Heart right ventricle (tissue), 16 donors: Measurements from ENCODE around the gene HOXC10. TPM values are rescaled to one million over a fixed set of nuclear protein-coding genes. Genes with fewer than 3 reads are reported as not detected.

ENCODE experiments used
- ATAC-seq, 8 donors: fragments of 200-7000 bp; cut with Tn5 transposase; one replicate each; pipeline ENCODE4 v1.9.1; 2020; ENCODE audit warnings: mild to moderate bottlenecking in 8 of 8, moderate library complexity in 8 of 8, moderate number of reproducible peaks in 1 of 8
- DNase-seq, 2 donors: peaks; one replicate each; pipeline ENCODE4 v3.0.0-alpha.2; 2020
- H3K27ac ChIP-seq, 10 donors: fragments of 200-600 bp; sonication (generic) in 2 of 10; one replicate each; pipeline versions ENCODE4 v1.5.0 to v1.8.0; 2020 to 2022; ENCODE audit warnings: mild to moderate bottlenecking in 3 of 10
- H3K27me3 ChIP-seq, 7 donors: fragments of 200-600 bp; one replicate each; pipeline ENCODE4 v1.8.0; 2021 to 2022; ENCODE audit warnings: mild to moderate bottlenecking in 2 of 7
- H3K36me3 ChIP-seq, 9 donors: fragments of 200-600 bp; sonication (generic) in 1 of 9; one replicate each; pipeline versions ENCODE4 v1.5.0 to v1.8.0; 2020 to 2022; ENCODE audit warnings: mild to moderate bottlenecking in 2 of 9
- H3K4me1 ChIP-seq, 9 donors: fragments of 200-600 bp; sonication (generic) in 1 of 9; one replicate each; pipeline versions ENCODE4 v1.5.0 to v1.8.0; 2020 to 2022; ENCODE audit warnings: mild to moderate bottlenecking in 4 of 9
- H3K4me3 ChIP-seq, 10 donors: fragments of 200-600 bp; sonication (generic) in 2 of 10; one replicate each; pipeline versions ENCODE4 v1.5.0 to v1.8.0; 2020 to 2022; ENCODE audit warnings: mild to moderate bottlenecking in 7 of 10, moderate library complexity in 2 of 10
- H3K9me3 ChIP-seq, 11 donors: fragments of 200-600 bp in 10 of 11; sonication (generic) in 2 of 11; one replicate each; pipeline versions ENCODE4 v1.5.0 to v1.8.0; 2013 to 2022; ENCODE audit warnings: mild to moderate bottlenecking in 2 of 11, control low read depth in 1 of 11, moderate library complexity in 1 of 11
- WGBS, 2 donors: extraction: QIAGEN DNeasy Blood & Tissue Kit; methylation state at CpG; one replicate each; pipeline ENCODE4 v1.1.7; 2013; ENCODE audit warnings: inconsistent platforms in 1 of 2; 5-methylcytosine and 5-hydroxymethylcytosine counted together
- intact Hi-C, 10 donors: fragments of 100-400 bp; cut with DNase I; formaldehyde crosslinking; loops; one replicate each; pipeline versions ENCODE4 v1.11.1 to v1.14.2; 2022
- polyA plus RNA-seq, 2 donors: library from polyadenylated mRNA; stranded (reverse); fragments of 200-250 nt; gene quantifications; one replicate each; pipeline ENCODE4 v1.2.3, GENCODE V29; 2013
- total RNA-seq, 10 donors: library from RNA; stranded (reverse); fragmentation: NEBNext Ultra II Directional in 3 of 10; extraction: Animal tissue kit (Norgen Biotek cat#: 25700) in 3 of 10; gene quantifications; one replicate each; pipeline versions ENCODE4 v1.2.1 to v1.2.4, GENCODE V29; 2021 to 2023
- TF ChIP-seq, protein P1 (sequence below), 9 donors: fragments of 200-600 bp; sonication (generic) in 2 of 9; IDR thresholded peaks; one replicate each; pipeline versions ENCODE4 v1.5.0 to v1.8.0; 2021 to 2022; ENCODE audit warnings: antibody characterized with exemption in 9 of 9, mild to moderate bottlenecking in 5 of 9, moderate library complexity in 1 of 9
- donor health status: Arrhythmogenic right ventricular cardiomyopathy.
- donor health status: ischemic (EF 13 %, LVEDD 7.1; RV severe dilation, severe dysfunction).
- donor health status: healthy with polysubstance abuse.
- donor health status: DM: no; HTN: yes; CAD: no.
- donor health status: DM: no; HTN: no; CAD: no.
- donor health status: ischemic (EF 25% LVEDD 6.9; RV normal size, moderate dysfunction).
- donor health status: ischemic (EF 25% LVEDD 5.7; RV mildly dilated, moderate dysfunction).
- donor health status: healthy.
- donor health status: DM: yes; HTN: yes; CAD: no.
- donor health status: Ischemic cardiomyopathy.
- donor health status: ischemic (EF 35%, LVEDD 5.7; RV mildly dilated, moderate dysfunction).
- donor health status: nonischemic (EF 11% LVEDD 7.7; RV severe dilation, severe dysfunction).
- donor health status: DM: yes; HTN: yes; CAD: no.
- donor health status: PGD.
- donor health status: ischemic (EF 29% LVEDD 5.4; RV normal size, mild dysfunction).
- donor health status: nonischemic (EF 23%, LVEDD 6.1; RV moderate dilation, normal function).

Gene HOXC10
- total and polyA plus RNA-seq, 12 donors, result not detected

DNA sequence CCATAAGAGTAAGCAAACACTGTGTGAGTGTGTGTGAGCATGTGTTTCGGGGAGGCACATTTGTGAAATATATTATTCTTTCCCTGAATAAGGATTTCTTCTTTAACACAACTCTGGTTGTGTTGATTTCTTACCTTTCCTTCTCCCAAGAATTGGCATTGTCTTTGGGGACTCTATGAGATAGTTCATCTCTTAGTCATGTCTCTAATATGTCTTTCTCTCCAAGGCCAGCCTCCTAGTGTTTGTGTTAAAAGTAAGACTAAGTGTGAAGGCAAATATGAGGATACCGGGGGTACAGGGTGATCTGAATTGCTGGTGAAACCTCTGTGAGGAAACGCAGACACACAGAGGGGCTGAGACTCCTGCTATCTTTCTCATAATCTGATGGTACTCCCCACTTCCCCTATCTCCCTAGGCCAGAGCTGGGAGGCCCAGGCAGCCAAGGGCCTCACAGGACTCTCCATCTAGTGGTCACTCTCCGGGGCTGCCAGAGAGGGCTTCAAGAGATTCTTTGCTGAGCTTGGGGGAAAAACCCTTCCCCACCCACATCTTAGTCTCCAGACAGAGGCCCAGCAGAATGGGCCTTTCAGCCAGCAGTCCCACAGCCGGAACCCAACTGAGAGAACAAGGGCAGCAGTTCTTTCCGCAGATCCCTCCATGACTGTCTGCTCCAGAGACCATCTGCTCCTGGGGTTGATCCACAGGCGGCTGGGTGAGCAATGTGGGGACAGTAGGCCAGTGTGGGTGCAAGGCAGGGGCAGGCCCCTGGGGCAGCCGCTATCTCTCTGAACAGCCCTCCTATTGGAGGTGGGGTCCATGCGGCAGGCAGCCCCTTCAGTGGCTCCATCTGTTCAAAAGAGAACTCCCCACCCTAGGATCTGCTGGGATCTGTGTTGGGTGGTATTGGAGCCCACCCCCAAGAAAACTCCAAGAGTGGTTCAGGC is 36.0 kb upstream of the HOXC10 start:
- intact Hi-C loops, result no loop called here
- TF ChIP-seq, protein P1, sequence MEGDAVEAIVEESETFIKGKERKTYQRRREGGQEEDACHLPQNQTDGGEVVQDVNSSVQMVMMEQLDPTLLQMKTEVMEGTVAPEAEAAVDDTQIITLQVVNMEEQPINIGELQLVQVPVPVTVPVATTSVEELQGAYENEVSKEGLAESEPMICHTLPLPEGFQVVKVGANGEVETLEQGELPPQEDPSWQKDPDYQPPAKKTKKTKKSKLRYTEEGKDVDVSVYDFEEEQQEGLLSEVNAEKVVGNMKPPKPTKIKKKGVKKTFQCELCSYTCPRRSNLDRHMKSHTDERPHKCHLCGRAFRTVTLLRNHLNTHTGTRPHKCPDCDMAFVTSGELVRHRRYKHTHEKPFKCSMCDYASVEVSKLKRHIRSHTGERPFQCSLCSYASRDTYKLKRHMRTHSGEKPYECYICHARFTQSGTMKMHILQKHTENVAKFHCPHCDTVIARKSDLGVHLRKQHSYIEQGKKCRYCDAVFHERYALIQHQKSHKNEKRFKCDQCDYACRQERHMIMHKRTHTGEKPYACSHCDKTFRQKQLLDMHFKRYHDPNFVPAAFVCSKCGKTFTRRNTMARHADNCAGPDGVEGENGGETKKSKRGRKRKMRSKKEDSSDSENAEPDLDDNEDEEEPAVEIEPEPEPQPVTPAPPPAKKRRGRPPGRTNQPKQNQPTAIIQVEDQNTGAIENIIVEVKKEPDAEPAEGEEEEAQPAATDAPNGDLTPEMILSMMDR (IDR thresholded peaks at IDR 0.05), result no peak
- peaks cover 80 to 100% (median 100%) of the 10 kb centered on the region in 7 donors for H3K27me3 ChIP-seq
- ATAC-seq (no peak), DNase-seq (no peak)
- 30 to 37% methylated on average over 9 of the region's 9 CpGs for WGBS, 2 donors
- H3K36me3 ChIP-seq, result no peaks in the 10 kb centered on the region
- peaks cover 0 to 19% (median 6%) of the 10 kb centered on the region in 9 donors for H3K4me1 ChIP-seq
- no peak overlapping the region for H3K27ac ChIP-seq
- no peaks in the 10 kb centered on the region for H3K9me3 ChIP-seq
- no peak overlapping the region for H3K4me3 ChIP-seq

DNA sequence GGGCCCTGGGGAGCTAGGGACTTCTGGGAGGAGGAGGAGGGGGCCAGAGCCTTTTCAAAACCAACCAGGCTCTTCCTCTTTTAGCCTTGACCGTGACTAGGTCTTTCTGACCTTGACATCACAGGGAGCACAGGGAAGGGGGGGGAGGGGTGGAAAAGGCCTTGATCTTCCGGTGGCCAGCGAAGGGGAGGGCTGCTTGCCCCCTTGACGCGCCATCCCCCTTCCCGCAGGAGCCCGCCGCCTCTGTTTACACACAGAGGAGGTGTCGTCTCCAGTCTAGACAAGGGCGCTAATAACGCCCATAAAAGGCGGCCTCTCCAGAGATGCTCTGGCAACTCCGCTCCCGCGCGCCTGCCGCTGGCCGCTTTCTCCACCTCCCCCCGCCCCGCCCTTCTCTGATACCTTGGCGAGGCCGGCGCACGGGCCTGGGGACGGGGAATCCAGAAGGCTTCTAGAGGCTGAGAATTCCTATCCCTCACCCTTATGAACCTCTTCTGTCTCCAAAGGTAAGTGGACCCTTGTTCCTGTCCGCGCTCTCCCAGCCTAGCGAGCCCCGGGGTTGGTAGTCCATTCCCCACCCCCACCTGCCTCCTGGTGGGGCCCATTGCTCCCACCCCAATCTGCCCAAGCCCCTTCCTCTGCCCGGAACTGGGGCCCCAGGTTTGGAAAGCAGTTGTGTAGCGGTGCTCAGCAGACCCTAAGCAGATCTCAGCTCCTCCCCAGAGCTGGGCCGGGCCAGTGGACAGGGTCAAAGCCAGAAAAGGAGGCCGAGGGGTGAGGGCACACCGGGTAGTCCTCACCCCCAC is 35.1 kb upstream of the HOXC10 start:
- H3K27ac ChIP-seq, result no peak overlapping the region
- WGBS, 2 donors, result 3% methylated on average over 34 of the region's 34 CpGs
- ATAC-seq, result peak in 1 of 8 donors; percentile 18
- TF ChIP-seq, protein P1 (IDR thresholded peaks at IDR 0.05), result no peak
- intact Hi-C loops, result no loop called here
- H3K9me3 ChIP-seq, result no peaks in the 10 kb centered on the region
- no peak for DNase-seq
- peaks cover 0 to 20% (median 8%) of the 10 kb centered on the region in 9 donors for H3K4me1 ChIP-seq
- H3K36me3 ChIP-seq, result no peaks in the 10 kb centered on the region
- H3K4me3 ChIP-seq, result no peak overlapping the region
- peaks cover 78 to 100% (median 100%) of the 10 kb centered on the region in 7 donors for H3K27me3 ChIP-seq

DNA sequence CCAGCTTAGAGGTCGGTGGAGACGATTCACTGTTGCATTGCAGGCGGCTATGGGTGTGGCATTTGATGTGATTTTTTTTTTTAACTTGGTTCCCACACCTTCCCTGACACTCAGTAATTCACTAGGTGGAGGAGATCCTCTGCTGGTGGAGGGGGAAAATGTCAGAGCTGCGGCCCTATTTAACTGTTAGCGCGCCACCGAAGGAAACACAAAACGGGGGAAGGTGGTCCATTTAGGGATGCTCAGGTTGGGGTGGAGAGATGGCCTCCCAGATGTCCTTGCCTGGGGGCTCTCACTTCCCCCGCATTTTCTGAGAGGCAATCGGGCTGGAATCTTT is 34.5 kb upstream of the HOXC10 start:
- peaks cover 78 to 100% (median 100%) of the 10 kb centered on the region in 7 donors for H3K27me3 ChIP-seq

More for the DNA sequence above, 34.5 kb upstream of the HOXC10 start:
- Histone ChIP-seq H3K27ac (no peak overlapping the region), H3K4me1 (peaks cover 0 to 22% (median 10%) of the 10 kb centered on the region in 9 donors), H3K4me3 (no peak overlapping the region), H3K9me3 (no peaks in the 10 kb centered on the region), H3K36me3 (no peaks in the 10 kb centered on the region)
- DNase-seq (no peak), ATAC-seq (no peak)
- intact Hi-C loops, result no loop called here
- TF ChIP-seq, protein P1 (IDR thresholded peaks at IDR 0.05), result no peak
- 2% methylated on average over 10 of the region's 10 CpGs for WGBS, 2 donors
